Fibroblast of lung (primary cell): Measurements from ENCODE around the gene NUDT3.

ENCODE experiments used
- EZH2 ChIP-seq: IDR thresholded peaks from 2 replicates; pipeline ENCODE4 v1.5.1; 2012; ENCODE audit warnings: low read length, control low read depth, mild to moderate bottlenecking; ENCODE audit errors: missing control alignments
- TF ChIP-seq, protein P1 (sequence below), 2 donors: IDR thresholded peaks in 1 of 2; conservative IDR thresholded peaks in 1 of 2; 1 replicate in 1 of 2; 2 replicates in 1 of 2; pipeline ENCODE4 v1.5.1; 2011 to 2012; ENCODE audit warnings: low read length in 2 of 2, control low read depth in 1 of 2, inconsistent platforms in 1 of 2, low read depth in 1 of 2, mild to moderate bottlenecking in 1 of 2

- TF ChIP-seq, protein P1, sequence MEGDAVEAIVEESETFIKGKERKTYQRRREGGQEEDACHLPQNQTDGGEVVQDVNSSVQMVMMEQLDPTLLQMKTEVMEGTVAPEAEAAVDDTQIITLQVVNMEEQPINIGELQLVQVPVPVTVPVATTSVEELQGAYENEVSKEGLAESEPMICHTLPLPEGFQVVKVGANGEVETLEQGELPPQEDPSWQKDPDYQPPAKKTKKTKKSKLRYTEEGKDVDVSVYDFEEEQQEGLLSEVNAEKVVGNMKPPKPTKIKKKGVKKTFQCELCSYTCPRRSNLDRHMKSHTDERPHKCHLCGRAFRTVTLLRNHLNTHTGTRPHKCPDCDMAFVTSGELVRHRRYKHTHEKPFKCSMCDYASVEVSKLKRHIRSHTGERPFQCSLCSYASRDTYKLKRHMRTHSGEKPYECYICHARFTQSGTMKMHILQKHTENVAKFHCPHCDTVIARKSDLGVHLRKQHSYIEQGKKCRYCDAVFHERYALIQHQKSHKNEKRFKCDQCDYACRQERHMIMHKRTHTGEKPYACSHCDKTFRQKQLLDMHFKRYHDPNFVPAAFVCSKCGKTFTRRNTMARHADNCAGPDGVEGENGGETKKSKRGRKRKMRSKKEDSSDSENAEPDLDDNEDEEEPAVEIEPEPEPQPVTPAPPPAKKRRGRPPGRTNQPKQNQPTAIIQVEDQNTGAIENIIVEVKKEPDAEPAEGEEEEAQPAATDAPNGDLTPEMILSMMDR (conservative IDR thresholded peaks at IDR 0.05 in 1 of 2, IDR thresholded peaks at IDR 0.05 in 1 of 2; ENCODE audit: low read depth in 1 of 2, low read length in 2 of 2), result no peak
- no peak for TF ChIP-seq EZH2
Measured at GRCh38 chr6:34396518-34396917, 4.0 kb upstream of the NUDT3 start.
